ENCODE data around the gene CSK.
A peak's percentile ranks its signal among the peaks of the same experiment; 100 is the strongest.

Gene CSK

GRCh38 chr15:74823324-74823723 lies 41.4 kb downstream of the CSK start:
- no peak for DNase-seq

- DNase-seq, result no peak
Measured at GRCh38 chr15:74824976-74825375, 43.1 kb downstream of the CSK start.

GRCh38 chr15:74825866-74826265 lies 44.0 kb downstream of the CSK start:
- DNase-seq, result no peak

GRCh38 chr15:74826364-74826819 lies 44.5 kb downstream of the CSK start, which contains the start of gene CPLX3:
Gene CPLX3, plus strand, starts transcription at chr15:74826627. Its CDS starts 77 bp downstream, at chr15:74826704.
- peak in 18 of 51 donors; percentile 9 to 64 (median 22) for DNase-seq

- DNase-seq, result no peak
Measured at GRCh38 chr15:74826921-74827320, 45.0 kb downstream of the CSK start.

- no peak for DNase-seq
Measured at GRCh38 chr15:74827614-74828013, 45.7 kb downstream of the CSK start.

GRCh38 chr15:74828835-74829234 lies 47.0 kb downstream of the CSK start:
- DNase-seq, result no peak

GRCh38 chr15:74829486-74829885 lies 47.6 kb downstream of the CSK start:
- no peak for DNase-seq

GRCh38 chr15:74829991-74830390 lies 48.1 kb downstream of the CSK start:
- DNase-seq, result no peak

GRCh38 chr15:74830868-74831267 lies 49.0 kb downstream of the CSK start:
- DNase-seq, result peak in 39 of 51 donors; percentile 6 to 76 (median 44)

GRCh38 chr15:74831813-74832495 lies 50.1 kb downstream of the CSK start:
- DNase-seq, result no peak

- DNase-seq, result no peak
Measured at GRCh38 chr15:74832826-74833225, 50.9 kb downstream of the CSK start.

GRCh38 chr15:74833376-74834107 lies 51.7 kb downstream of the CSK start:
- DNase-seq, result peak in 3 of 51 donors; percentile 9 to 40 (median 15)

- peak in 21 of 51 donors; percentile 4 to 57 (median 21) for DNase-seq
Measured at GRCh38 chr15:74835312-74835823, 53.5 kb downstream of the CSK start.

GRCh38 chr15:74836846-74837245 lies 55.0 kb downstream of the CSK start:
- DNase-seq, result no peak

- DNase-seq, result no peak
Measured at GRCh38 chr15:74837482-74838136, 55.7 kb downstream of the CSK start.

- no peak for DNase-seq
Measured at GRCh38 chr15:74838137-74838516, 56.2 kb downstream of the CSK start.

- DNase-seq, result no peak
Measured at GRCh38 chr15:74838746-74839525, 57.1 kb downstream of the CSK start.

- no peak for DNase-seq
Measured at GRCh38 chr15:74839526-74840395, 57.9 kb downstream of the CSK start.
